ENCODE results near the gene NOBOX. TPM values are rescaled to one million over a fixed set of nuclear protein-coding genes. Genes with fewer than 3 reads are reported as not detected.

Gene NOBOX
- total and polyA plus RNA-seq, 2 donors (not counting 1 experiment from before 2014, with no cell fraction given) = not detected

- DNase-seq (ENCODE audit: low read depth in 2 of 2) = no peak
- Histone ChIP-seq H3K4me2 (ENCODE audit: extremely low read depth, insufficient read depth, low read length) (no peak overlapping the region), H3K36me3 (ENCODE audit: control insufficient read depth, insufficient read depth, low read length) (no peaks in the 10 kb centered on the region), H4K20me1 (ENCODE audit: control insufficient read depth, extremely low read depth, insufficient read depth, low read length) (no peaks in the 10 kb centered on the region), H3K27ac (ENCODE audit: insufficient read depth, low read length) (no peak overlapping the region), H3K9ac (ENCODE audit: insufficient read depth, low read length) (no peak overlapping the region), H3K27me3 (ENCODE audit: control insufficient read depth, insufficient read depth, low read length) (no peaks in the 10 kb centered on the region), H3K4me3 (replicated peaks in 1 of 4; ENCODE audit: control extremely low read depth in 1 of 4, insufficient read depth in 1 of 4, low read depth in 3 of 4, low read length in 4 of 4) (no peak overlapping the region), H3K79me2 (ENCODE audit: control insufficient read depth, insufficient read depth, low read length) (no peaks in the 10 kb centered on the region), H3K9me3 (ENCODE audit: control insufficient read depth, insufficient read depth, low read depth, low read length) (no peaks in the 10 kb centered on the region), H2AFZ (ENCODE audit: low read length) (no peak overlapping the region), H3K4me1 (ENCODE audit: control insufficient read depth, extremely low read depth, insufficient read depth, low read length) (no peaks in the 10 kb centered on the region)
- TF ChIP-seq CTCF (conservative IDR thresholded peaks at IDR 0.05 in 1 of 2, IDR thresholded peaks at IDR 0.05 in 1 of 2; ENCODE audit: low read depth in 1 of 2, low read length in 2 of 2) (no peak), EZH2 (IDR thresholded peaks at IDR 0.05; ENCODE audit: low read length, missing control alignments) (no peak)
Measured at GRCh38 chr7:144439717-144440205, 36.3 kb upstream of the NOBOX start.

GRCh38 chr7:144438759-144439158 is 35.3 kb upstream of the NOBOX start:
- Histone ChIP-seq H3K79me2 (ENCODE audit: control insufficient read depth, insufficient read depth, low read length) (no peaks in the 10 kb centered on the region), H3K36me3 (ENCODE audit: control insufficient read depth, insufficient read depth, low read length) (no peaks in the 10 kb centered on the region), H3K4me1 (ENCODE audit: control insufficient read depth, extremely low read depth, insufficient read depth, low read length) (no peaks in the 10 kb centered on the region), H3K9ac (ENCODE audit: insufficient read depth, low read length) (no peak overlapping the region), H3K27me3 (ENCODE audit: control insufficient read depth, insufficient read depth, low read length) (no peaks in the 10 kb centered on the region), H3K4me3 (replicated peaks in 1 of 4; ENCODE audit: control extremely low read depth in 1 of 4, insufficient read depth in 1 of 4, low read depth in 3 of 4, low read length in 4 of 4) (no peak overlapping the region), H4K20me1 (ENCODE audit: control insufficient read depth, extremely low read depth, insufficient read depth, low read length) (no peaks in the 10 kb centered on the region), H2AFZ (ENCODE audit: low read length) (no peak overlapping the region), H3K9me3 (ENCODE audit: control insufficient read depth, insufficient read depth, low read depth, low read length) (no peaks in the 10 kb centered on the region), H3K27ac (ENCODE audit: insufficient read depth, low read length) (no peak overlapping the region), H3K4me2 (ENCODE audit: extremely low read depth, insufficient read depth, low read length) (no peak overlapping the region)
- no peak for TF ChIP-seq EZH2 (IDR thresholded peaks at IDR 0.05; ENCODE audit: low read length, missing control alignments)
- TF ChIP-seq CTCF (conservative IDR thresholded peaks at IDR 0.05 in 1 of 2, IDR thresholded peaks at IDR 0.05 in 1 of 2; ENCODE audit: low read depth in 1 of 2, low read length in 2 of 2) = no peak
- DNase-seq (ENCODE audit: low read depth in 2 of 2) = peak in 1 of 2 donors; percentile 1

- Histone ChIP-seq H3K4me2 (ENCODE audit: extremely low read depth, insufficient read depth, low read length) (no peak overlapping the region), H3K79me2 (ENCODE audit: control insufficient read depth, insufficient read depth, low read length) (no peaks in the 10 kb centered on the region), H3K4me1 (ENCODE audit: control insufficient read depth, extremely low read depth, insufficient read depth, low read length) (no peaks in the 10 kb centered on the region), H3K4me3 (replicated peaks in 1 of 4; ENCODE audit: control extremely low read depth in 1 of 4, insufficient read depth in 1 of 4, low read depth in 3 of 4, low read length in 4 of 4) (no peak overlapping the region), H3K36me3 (ENCODE audit: control insufficient read depth, insufficient read depth, low read length) (no peaks in the 10 kb centered on the region), H3K27ac (ENCODE audit: insufficient read depth, low read length) (no peak overlapping the region), H3K9me3 (ENCODE audit: control insufficient read depth, insufficient read depth, low read depth, low read length) (no peaks in the 10 kb centered on the region), H3K27me3 (ENCODE audit: control insufficient read depth, insufficient read depth, low read length) (no peaks in the 10 kb centered on the region), H4K20me1 (ENCODE audit: control insufficient read depth, extremely low read depth, insufficient read depth, low read length) (no peaks in the 10 kb centered on the region), H2AFZ (ENCODE audit: low read length) (no peak overlapping the region), H3K9ac (ENCODE audit: insufficient read depth, low read length) (no peak overlapping the region)
- DNase-seq (ENCODE audit: low read depth in 2 of 2) = peak; percentile 47 to 79
- peak; percentile 43 to 62 for TF ChIP-seq CTCF (conservative IDR thresholded peaks at IDR 0.05 in 1 of 2, IDR thresholded peaks at IDR 0.05 in 1 of 2; ENCODE audit: low read depth in 1 of 2, low read length in 2 of 2)
- no peak for TF ChIP-seq EZH2 (IDR thresholded peaks at IDR 0.05; ENCODE audit: low read length, missing control alignments)
Measured at GRCh38 chr7:144437370-144438191, 34.1 kb upstream of the NOBOX start.
